Nephron progenitor cell (in vitro differentiated cells): Measurements from ENCODE around the gene UBE2E1.

Experiments
- DNase-seq: peaks from one replicate; pipeline ENCODE4 v3.0.0; 2021
- H3K27ac Mint-ChIP-seq: 2 replicates; pipeline ENCODE4 v1.8.0; 2021; ENCODE audit warnings: mild to moderate bottlenecking, moderate library complexity, mixed read lengths
- H3K27me3 Mint-ChIP-seq: 2 replicates; pipeline ENCODE4 v1.8.0; 2021; ENCODE audit warnings: mild to moderate bottlenecking, low read depth, mixed read lengths; ENCODE audit not compliant: poor library complexity
- H3K36me3 Mint-ChIP-seq: 2 replicates; pipeline ENCODE4 v1.8.0; 2021; ENCODE audit warnings: low read depth, mixed read lengths
- H3K4me1 Mint-ChIP-seq: 2 replicates; pipeline ENCODE4 v1.8.0; 2021; ENCODE audit warnings: mixed read lengths
- H3K4me3 Mint-ChIP-seq: 2 replicates; pipeline ENCODE4 v1.8.0; 2021; ENCODE audit warnings: mild to moderate bottlenecking, moderate library complexity, mixed read lengths
- H3K9me3 Mint-ChIP-seq: 2 replicates; pipeline ENCODE4 v1.8.0; 2021; ENCODE audit warnings: mild to moderate bottlenecking, moderate library complexity, mixed read lengths
- TF ChIP-seq, protein P1 (sequence below): fragments of 200-600 bp; sonication (generic); IDR thresholded peaks from 2 replicates; pipeline ENCODE4 v1.5.0; 2021; ENCODE audit warnings: antibody characterized with exemption

UBE2E1 gene

DNA sequence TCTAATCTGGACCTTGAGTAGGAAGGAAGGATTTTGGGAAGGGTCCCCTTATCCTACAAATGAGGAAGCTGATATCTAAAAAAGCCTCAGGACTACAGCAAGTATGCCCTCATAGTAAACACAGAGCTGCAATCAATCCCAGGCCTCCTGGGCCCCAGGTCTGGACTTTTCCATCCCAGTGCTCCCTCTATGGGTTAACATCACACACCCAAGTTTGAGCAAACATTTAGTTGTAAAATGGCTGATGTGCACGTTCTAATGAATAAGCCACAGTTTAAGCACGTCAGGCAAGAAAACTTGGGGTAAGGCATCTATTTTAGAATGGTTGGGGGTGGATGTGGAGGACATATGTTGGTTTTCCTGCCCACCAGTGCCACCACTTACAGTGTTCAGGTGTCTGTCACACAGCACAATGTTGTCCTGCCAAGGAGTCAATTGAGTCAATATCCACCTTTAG, 44.3 kb upstream of the UBE2E1 start:
- Mint-ChIP-seq H3K4me1 (peaks cover 36% of the 10 kb centered on the region), H3K27ac (no peak overlapping the region), H3K4me3 (no peak overlapping the region), H3K36me3 (no peaks in the 10 kb centered on the region), H3K27me3 (peaks cover 4% of the 10 kb centered on the region), H3K9me3 (no peaks in the 10 kb centered on the region)
- no peak for DNase-seq
- TF ChIP-seq, protein P1, sequence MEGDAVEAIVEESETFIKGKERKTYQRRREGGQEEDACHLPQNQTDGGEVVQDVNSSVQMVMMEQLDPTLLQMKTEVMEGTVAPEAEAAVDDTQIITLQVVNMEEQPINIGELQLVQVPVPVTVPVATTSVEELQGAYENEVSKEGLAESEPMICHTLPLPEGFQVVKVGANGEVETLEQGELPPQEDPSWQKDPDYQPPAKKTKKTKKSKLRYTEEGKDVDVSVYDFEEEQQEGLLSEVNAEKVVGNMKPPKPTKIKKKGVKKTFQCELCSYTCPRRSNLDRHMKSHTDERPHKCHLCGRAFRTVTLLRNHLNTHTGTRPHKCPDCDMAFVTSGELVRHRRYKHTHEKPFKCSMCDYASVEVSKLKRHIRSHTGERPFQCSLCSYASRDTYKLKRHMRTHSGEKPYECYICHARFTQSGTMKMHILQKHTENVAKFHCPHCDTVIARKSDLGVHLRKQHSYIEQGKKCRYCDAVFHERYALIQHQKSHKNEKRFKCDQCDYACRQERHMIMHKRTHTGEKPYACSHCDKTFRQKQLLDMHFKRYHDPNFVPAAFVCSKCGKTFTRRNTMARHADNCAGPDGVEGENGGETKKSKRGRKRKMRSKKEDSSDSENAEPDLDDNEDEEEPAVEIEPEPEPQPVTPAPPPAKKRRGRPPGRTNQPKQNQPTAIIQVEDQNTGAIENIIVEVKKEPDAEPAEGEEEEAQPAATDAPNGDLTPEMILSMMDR, result no peak

GRCh38 chr3:23762214-23762613, 43.5 kb upstream of the UBE2E1 start:
- H3K4me1 Mint-ChIP-seq, result peaks cover 34% of the 10 kb centered on the region
- no peaks in the 10 kb centered on the region for H3K36me3 Mint-ChIP-seq
- TF ChIP-seq, protein P1, result no peak
- DNase-seq, result no peak
- H3K27me3 Mint-ChIP-seq, result peaks cover 4% of the 10 kb centered on the region
- no peak overlapping the region for H3K4me3 Mint-ChIP-seq
- no peak overlapping the region for H3K27ac Mint-ChIP-seq
- no peaks in the 10 kb centered on the region for H3K9me3 Mint-ChIP-seq

DNA sequence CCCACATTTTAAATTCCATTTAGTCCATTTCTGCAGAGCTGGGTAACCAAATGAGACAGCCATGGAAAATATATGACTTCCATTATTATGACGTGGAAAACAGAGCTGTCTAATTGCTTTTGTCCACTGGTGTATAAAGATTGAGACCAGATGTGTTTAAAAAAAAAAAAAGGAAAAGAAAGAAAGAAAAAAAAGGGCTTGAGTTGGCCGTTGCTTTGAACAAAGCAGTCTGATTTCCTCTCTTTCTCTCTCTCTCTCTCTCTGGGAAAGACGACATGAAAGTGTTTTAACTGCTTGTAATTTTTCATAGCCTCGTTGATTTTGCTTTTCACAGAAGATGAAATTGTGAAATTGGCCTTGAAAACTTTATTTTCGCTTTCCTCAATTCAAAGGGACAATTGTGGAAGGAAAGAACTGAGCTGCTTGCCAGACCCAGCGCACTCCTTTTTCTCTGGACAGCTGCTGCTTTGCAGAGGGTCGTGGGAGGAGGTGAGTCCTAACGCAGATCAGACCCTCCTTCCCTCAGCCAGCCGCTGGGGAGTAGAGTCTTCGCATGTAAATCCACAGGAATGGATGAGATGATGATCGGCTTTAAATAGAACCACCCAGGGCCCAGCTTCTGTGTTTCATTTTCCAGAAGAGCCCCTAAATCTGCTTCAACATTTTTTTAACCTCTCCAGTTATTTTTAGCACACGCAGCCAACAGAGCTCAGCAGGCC, 42.8 kb upstream of the UBE2E1 start:
- Mint-ChIP-seq H3K27me3 (peaks cover 3% of the 10 kb centered on the region), H3K27ac (peak overlapping the region; percentile 78), H3K4me3 (no peak overlapping the region), H3K9me3 (no peaks in the 10 kb centered on the region), H3K4me1 (peaks cover 34% of the 10 kb centered on the region), H3K36me3 (no peaks in the 10 kb centered on the region)
- TF ChIP-seq, protein P1, result no peak
- peak; percentile 27 for DNase-seq

DNA sequence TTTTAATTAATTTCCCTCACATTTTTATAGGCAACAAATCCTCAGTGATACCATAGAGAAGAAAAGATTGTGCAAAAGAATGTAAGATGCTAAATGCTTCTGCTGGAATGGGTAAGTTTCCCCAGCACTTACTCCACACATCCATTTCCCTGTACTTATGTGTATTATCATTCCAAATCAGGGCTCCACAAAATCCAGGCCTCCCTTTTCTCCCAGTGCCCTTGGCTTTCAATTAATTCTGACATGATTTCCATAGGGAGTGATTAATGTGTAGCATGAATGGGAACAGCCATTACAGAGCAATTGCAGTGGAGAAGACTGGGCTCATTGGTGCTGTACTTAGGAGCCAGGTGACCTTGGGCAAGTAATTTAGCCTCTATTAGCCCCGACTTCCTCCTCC, 41.3 kb upstream of the UBE2E1 start:
- H3K9me3 Mint-ChIP-seq, result no peaks in the 10 kb centered on the region
- TF ChIP-seq, protein P1, result no peak
- no peaks in the 10 kb centered on the region for H3K36me3 Mint-ChIP-seq
- H3K4me3 Mint-ChIP-seq, result no peak overlapping the region
- peaks cover 3% of the 10 kb centered on the region for H3K27me3 Mint-ChIP-seq
- DNase-seq, result no peak
- H3K27ac Mint-ChIP-seq, result no peak overlapping the region
- peaks cover 34% of the 10 kb centered on the region for H3K4me1 Mint-ChIP-seq

DNA sequence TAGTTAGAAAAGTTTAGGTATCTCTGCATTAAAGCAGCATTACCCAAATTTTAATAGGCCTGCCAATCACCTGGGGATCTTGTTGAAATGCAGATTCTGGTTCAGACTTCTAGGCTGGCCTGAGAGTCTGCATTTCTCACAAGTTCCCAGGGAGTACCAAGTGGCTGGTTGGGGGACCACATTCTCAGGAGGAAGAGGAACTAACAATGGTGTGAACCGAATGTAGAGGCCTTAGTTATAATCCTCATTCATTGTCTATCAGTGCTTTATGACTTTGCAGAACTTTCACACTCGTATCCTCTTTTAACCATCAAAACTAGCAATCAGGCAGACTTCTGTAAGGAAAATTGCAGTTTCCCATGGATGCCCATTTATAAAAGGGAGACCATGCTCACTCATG, 38.2 kb upstream of the UBE2E1 start:
- TF ChIP-seq, protein P1, result no peak
- Mint-ChIP-seq H3K9me3 (no peaks in the 10 kb centered on the region), H3K27me3 (peaks cover 8% of the 10 kb centered on the region), H3K27ac (no peak overlapping the region), H3K4me3 (no peak overlapping the region), H3K4me1 (peaks cover 9% of the 10 kb centered on the region), H3K36me3 (no peaks in the 10 kb centered on the region)
- DNase-seq, result no peak
